GM18858 (cell line): Measurements from ENCODE around the gene ABHD17A.

Source experiments
- ATAC-seq: cut with Tn5 transposase; IDR thresholded peaks from one replicate; pipeline ENCODE4 v1.9.1; 2021; ENCODE audit not compliant: unreplicated experiment

ABHD17A gene

GRCh38 chr19:1854542-1855039 lies 30.7 kb downstream of the ABHD17A start:
- no peak for ATAC-seq

DNA sequence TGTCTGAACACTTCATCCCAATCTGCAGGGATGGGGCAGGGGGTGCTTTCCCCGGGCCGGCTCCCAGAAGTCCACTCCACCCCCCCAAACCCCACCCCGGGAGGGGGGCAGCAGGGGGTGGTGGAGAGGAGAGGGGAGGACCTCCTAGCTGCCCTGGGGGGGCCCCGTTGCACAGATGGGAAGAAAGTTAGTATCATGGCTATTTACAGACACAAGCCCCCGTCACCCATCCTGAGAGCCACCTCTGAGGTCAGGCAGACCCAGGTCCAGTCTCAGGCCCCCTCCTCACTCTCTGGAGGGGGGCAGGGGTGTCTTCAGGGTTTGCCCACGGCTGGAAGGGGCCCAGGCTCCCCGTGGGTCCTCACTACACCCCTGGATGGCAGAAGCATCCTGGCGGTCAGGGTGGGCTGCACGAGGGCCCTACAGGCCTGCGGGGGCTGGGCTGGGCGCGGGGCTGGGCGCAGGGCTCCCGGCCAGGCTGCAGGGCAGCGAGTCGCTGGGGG lies 31.2 kb downstream of the ABHD17A start:
- no peak for ATAC-seq

DNA sequence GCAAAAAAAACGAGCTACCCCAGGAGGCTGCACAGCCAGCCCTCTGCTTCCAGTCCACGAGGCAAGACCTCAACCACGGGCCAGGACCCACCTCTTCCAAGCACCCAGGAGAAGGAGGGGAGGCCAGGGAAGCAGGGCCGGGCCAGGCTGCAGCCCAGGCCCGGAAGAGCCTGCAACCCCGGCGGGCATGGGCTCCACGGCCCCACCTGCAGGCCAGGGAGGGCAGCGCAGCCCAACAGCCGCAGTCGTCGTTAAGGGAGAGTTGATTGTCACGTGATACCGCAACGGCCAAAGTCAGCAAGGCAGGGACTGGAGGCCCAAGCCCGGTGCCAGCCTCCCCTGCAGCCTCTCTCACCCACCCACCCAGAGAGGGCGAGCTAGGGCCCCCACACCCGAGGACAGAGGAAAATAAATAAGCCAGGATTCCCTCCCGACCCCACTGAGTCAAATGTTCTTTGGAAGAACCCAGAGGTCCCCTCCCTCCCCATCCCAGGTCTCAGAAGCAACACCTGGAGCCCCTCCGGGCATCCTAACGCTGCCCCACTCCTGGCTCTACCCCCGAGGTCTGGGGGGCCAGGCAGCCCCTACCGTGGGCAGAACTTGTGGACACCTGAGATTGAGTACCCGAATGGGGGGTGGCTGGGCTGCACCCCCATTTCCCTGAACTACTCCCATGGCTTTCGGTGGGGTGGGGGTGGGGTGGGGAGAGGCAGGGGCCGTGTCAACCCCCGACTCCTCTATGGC lies 31.8 kb downstream of the ABHD17A start:
- no peak for ATAC-seq

GRCh38 chr19:1852581-1853128 lies 32.6 kb downstream of the ABHD17A start:
- ATAC-seq, result no peak

DNA sequence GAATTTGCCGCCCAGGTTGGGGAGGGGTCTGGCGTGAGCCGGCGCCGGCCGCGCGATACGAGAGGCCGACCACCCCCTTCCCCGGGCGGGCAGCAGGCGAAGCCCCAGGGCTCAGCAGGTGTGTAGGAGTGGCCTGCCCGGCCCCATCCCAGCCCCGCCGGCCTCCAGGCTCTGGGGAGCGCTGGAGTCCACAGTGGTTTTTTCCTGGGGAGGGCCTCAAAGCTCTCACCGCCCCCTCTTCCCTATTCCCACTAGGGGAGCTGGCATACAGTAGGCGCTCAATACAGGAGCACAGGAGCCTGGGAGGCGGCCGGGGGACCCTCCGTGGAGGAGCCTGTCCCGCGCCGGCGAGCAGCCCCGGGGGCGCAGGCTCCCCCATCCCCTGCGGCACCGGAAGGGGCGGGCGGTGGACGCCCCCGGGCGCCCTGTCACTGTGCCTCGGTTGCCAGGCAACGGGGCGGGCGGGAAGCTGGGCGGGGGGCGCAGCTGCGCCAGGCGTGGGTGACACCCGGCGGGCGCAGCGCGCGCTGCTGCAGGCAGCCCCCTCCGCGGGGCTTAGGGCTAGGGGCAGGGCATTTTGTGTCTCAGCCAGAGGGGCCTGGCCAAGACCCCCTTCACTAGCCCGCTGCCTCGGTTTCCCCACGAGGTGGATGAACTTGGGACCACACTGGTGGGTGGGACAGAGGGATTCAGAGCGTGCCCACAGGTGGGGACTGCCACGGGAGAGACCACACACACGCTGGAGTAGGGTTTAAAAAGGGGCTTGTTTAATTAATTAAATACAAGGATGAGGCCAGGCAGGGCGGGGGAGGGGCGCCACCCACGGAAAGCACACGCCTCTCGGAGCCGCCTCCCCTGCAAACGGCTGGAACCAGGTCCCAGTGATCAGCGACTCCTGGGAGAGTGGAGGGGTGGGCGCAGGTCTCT lies 33.4 kb downstream of the ABHD17A start:
- ATAC-seq, result no peak

- no peak for ATAC-seq
Measured at GRCh38 chr19:1850809-1851653, 34.3 kb downstream of the ABHD17A start.

DNA sequence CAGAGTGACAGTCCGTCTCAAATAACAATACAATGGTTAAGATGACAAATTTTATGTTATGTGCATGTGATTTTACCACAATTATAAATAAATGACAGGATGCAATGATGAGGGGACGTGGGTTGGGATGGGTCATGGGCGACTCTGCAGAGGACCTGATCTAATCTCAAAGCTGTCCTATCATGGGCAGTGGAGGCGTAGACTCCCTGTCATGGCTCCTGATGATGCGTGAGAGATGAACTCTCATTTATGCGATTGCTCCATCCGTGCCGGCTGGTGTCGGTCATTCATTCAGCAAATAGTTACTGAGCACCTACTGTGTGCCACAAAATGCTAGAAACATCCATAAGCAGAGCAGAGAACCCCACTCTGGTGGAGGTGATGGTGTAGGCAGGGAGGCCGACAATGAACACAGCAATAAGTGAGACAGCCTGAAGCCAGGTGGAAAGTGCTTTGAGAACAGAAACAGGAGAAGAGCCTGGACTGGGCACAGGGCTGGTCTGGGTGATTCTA lies 35.4 kb downstream of the ABHD17A start:
- no peak for ATAC-seq

GRCh38 chr19:1849132-1849474 lies 36.2 kb downstream of the ABHD17A start:
- no peak for ATAC-seq

- ATAC-seq, result peak; percentile 58
Measured at GRCh38 chr19:1848399-1849131, 36.7 kb downstream of the ABHD17A start, which contains the start of gene REXO1. TSS of gene REXO1 (minus strand) at chr19:1848483. CDS start at chr19:1848358, 125 bp downstream.

DNA sequence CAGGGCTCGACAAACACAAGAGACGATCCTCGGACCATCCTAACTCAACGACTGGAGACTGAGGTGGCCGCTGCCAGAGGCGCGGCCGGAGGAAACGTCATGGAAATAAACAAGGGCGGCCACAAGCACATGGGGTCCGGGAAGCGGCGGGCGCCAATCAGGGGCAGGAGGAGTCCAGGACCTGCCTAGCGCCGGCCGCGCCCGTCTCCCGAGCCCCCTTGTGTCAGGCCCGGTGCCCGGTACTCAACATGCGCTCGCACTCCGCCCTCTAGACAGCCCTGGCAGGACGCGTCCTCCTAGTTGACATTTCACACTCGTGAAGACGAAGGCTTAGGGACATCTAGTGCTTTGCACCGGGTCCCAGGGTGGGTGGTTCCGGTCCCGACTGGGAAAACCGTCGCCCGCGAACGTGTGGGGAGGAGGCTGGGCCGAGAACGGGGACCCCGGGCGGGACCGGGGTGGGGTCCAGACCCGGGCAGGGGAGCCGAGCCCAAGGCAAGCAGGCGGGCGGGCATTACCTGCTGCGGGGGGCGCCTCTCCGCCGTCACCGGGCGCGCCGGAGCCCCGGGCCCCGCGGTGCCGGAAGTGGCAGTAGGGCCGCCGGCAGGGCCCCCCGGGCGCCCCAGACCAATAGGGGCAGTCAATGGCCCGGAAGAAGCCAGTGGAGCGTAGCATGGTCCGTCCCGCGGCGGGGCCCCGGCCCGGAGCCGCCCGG lies 37.5 kb downstream of the ABHD17A start:
- ATAC-seq, result no peak

GRCh38 chr19:1847348-1847683 lies 38.0 kb downstream of the ABHD17A start:
- ATAC-seq, result no peak

GRCh38 chr19:1846517-1847204 lies 38.6 kb downstream of the ABHD17A start:
- ATAC-seq, result no peak

- no peak for ATAC-seq
Measured at GRCh38 chr19:1845642-1846041, 39.7 kb downstream of the ABHD17A start.

DNA sequence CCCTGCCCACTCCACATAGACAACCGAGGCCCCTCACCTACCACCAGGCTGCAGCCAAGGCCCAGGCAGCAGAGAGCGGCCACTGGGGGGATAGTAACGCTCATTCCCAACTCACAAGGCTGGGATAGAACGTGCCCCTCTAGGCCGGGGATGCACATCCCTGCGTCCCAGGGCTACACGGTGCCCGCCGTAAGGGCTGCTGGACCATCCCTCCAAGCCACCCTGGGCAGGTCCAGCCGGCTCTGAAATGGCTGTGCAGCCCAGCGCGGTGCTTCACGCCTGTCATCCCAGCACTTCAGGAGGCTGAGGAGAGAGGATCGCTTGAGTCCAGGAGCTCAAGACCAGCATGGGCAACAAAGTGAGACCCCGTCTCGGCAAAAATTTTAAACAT lies 40.2 kb downstream of the ABHD17A start:
- no peak for ATAC-seq

GRCh38 chr19:1844513-1845124 lies 40.7 kb downstream of the ABHD17A start:
- ATAC-seq, result no peak

DNA sequence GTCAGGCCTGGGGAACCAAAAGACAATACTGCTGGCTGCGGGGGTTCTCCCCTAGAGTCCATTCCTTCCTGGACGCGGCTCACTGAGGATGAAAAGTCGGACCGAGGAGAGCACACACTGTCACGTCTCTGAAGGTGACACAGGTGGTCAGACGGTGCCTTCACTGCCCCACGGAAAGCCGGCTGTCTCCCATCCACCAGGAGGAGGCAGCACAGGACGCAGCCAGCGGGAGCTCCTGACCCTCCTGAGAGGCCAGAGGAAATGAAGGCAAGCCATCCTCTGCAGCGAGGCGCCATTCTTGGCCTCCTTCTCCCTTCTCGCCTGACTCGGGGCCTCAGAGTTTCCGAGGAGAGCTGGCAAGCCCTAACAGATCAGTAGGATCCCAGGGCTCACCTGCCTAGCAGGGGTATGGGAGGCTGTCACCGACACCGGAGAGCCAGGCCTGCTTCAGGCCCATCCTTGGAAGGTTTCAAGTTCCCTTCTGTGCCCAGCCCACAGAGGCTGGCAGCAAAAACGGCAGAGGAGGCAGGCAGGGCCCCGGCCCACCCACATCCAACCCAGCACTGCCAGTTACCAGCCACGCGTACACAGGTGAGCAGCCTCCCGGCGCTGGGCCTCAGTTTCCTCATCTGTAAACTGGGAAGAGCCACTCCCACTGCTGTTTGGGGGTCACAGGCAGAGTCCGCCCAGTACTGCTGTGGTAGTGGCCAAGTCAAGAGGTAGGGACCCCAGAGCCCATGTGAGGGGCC lies 41.5 kb downstream of the ABHD17A start:
- no peak for ATAC-seq

DNA sequence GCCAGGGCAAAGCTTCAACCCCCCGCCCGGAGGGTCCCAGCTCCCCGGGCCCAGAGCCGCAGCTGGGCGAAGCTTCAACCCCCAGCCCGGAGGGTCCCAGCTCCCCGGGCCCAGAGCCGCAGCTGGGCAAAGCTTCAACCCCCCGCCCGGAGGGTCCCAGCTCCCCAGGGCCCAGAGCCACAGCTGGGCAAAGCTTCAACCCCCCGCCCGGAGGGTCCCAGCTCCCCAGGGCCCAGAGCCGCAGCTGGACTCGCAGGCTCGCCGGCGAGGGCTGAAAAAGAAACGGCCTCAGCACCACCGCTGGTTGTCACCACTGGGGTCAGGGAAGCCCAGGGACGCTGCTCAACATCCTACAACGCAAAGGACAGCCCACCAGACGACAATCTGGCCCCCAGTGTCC lies 42.2 kb downstream of the ABHD17A start:
- no peak for ATAC-seq
